ENCODE data around the gene ESRRB. TPM values are rescaled to one million over a fixed set of nuclear protein-coding genes. Genes with fewer than 3 reads are reported as not detected.

Gene ESRRB
- total and polyA plus RNA-seq, 7 donors = 0.17 to 9.9 (median 2.5) TPM

- no peak overlapping the region for H3K27ac ChIP-seq
- peak overlapping the region; percentile 53 for H3K4me3 ChIP-seq
- H3K27me3 ChIP-seq (ENCODE audit: insufficient read depth in 3 of 3, low read length in 2 of 3) = peaks cover 0 to 28% (median 17%) of the 10 kb centered on the region in 3 donors
- H3K4me1 ChIP-seq = no peaks in the 10 kb centered on the region
- no peaks in the 10 kb centered on the region for H3K9me3 ChIP-seq
- DNase-seq (no peak), ATAC-seq (peak in 2 of 4 donors; percentile 35 to 57)
- WGBS, 3 donors = 7 to 11% (median 7%) methylated on average over 70 to 80 of the region's 80 CpGs
- TF ChIP-seq, protein P1, sequence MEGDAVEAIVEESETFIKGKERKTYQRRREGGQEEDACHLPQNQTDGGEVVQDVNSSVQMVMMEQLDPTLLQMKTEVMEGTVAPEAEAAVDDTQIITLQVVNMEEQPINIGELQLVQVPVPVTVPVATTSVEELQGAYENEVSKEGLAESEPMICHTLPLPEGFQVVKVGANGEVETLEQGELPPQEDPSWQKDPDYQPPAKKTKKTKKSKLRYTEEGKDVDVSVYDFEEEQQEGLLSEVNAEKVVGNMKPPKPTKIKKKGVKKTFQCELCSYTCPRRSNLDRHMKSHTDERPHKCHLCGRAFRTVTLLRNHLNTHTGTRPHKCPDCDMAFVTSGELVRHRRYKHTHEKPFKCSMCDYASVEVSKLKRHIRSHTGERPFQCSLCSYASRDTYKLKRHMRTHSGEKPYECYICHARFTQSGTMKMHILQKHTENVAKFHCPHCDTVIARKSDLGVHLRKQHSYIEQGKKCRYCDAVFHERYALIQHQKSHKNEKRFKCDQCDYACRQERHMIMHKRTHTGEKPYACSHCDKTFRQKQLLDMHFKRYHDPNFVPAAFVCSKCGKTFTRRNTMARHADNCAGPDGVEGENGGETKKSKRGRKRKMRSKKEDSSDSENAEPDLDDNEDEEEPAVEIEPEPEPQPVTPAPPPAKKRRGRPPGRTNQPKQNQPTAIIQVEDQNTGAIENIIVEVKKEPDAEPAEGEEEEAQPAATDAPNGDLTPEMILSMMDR (IDR thresholded peaks at IDR 0.05) = no peak
- H3K36me3 ChIP-seq (ENCODE audit: insufficient read depth in 1 of 2, low read depth in 1 of 2) = no peaks in the 10 kb centered on the region
- intact Hi-C loops (cut with DNase I) = no loop called here
These were observed 1.2 kb downstream of the ESRRB start for GRCh38 chr14:76376878-76377734.

DNA sequence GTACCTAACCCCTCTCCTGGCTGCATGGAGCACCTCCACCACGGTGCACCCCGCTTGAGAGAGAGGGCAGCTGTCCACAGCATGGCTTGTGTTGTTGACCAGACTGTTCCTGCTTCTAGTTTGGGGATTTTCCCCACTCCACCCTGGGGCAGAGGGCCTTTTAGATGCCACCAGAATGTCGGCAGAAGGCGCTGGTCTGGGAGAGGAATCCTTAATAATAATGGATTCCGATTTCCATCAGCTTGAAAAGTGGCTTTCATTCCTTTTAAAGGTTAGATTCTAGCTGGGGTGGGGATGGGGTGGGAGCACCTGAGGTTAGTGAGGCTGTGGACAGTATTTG is 1.8 kb downstream of the ESRRB start:
- TF ChIP-seq, protein P1 (IDR thresholded peaks at IDR 0.05) = no peak
- no peaks in the 10 kb centered on the region for H3K4me1 ChIP-seq
- WGBS, 3 donors = 26 to 42% (median 35%) methylated on average over 4 to 5 of the region's 5 CpGs
- peak overlapping the region; percentile 53 for H3K4me3 ChIP-seq
- no peaks in the 10 kb centered on the region for H3K36me3 ChIP-seq (ENCODE audit: insufficient read depth in 1 of 2, low read depth in 1 of 2)
- peaks cover 0 to 31% (median 17%) of the 10 kb centered on the region in 3 donors for H3K27me3 ChIP-seq (ENCODE audit: insufficient read depth in 3 of 3, low read length in 2 of 3)
- DNase-seq = no peak
- ATAC-seq = no peak
- intact Hi-C loops (cut with DNase I) = no loop called here
- H3K27ac ChIP-seq = no peak overlapping the region
- H3K9me3 ChIP-seq = no peaks in the 10 kb centered on the region

DNA sequence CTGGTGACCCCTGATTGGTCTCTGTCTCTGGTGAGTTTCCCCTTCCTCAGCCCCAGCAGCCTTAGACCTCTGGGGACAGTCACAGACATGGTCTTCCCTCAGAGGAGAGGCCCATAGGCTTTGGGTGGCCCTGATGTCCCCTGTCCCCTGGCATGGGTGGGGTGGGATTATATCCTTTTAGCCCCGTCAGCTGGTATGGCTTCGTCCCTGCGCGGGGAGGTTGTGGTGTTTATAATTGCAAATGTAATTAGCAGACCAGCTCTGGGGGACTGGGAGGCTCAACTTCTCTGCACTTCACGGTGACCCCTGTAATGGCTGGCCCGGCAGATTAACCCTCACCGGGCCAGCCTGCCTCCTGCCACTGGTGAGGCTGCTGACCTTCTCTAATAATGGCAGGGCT is 5.1 kb downstream of the ESRRB start:
- TF ChIP-seq, protein P1 (IDR thresholded peaks at IDR 0.05) = no peak
- no peaks in the 10 kb centered on the region for H3K9me3 ChIP-seq
- DNase-seq (no peak), ATAC-seq (no peak)
- intact Hi-C loops (cut with DNase I) = loop anchor here in 1 of 2 donors (10.0 kb wide), 1 partner anchor 676 kb away; no protein-coding TSS in a partner anchor
- no peaks in the 10 kb centered on the region for H3K36me3 ChIP-seq (ENCODE audit: insufficient read depth in 1 of 2, low read depth in 1 of 2)
- H3K4me3 ChIP-seq = no peak overlapping the region
- no peak overlapping the region for H3K27ac ChIP-seq
- 28 to 36% (median 35%) methylated on average over 7 of the region's 7 CpGs for WGBS, 3 donors
- no peaks in the 10 kb centered on the region for H3K4me1 ChIP-seq
- H3K27me3 ChIP-seq (ENCODE audit: insufficient read depth in 3 of 3, low read length in 2 of 3) = peaks cover 0 to 30% (median 11%) of the 10 kb centered on the region in 3 donors

- no peak for DNase-seq
- TF ChIP-seq, protein P1 (IDR thresholded peaks at IDR 0.05) = no peak
- Histone ChIP-seq H3K27me3 (ENCODE audit: insufficient read depth in 3 of 3, low read length in 2 of 3) (peaks cover 0 to 20% (median 7%) of the 10 kb centered on the region in 3 donors), H3K36me3 (ENCODE audit: insufficient read depth in 1 of 2, low read depth in 1 of 2) (no peaks in the 10 kb centered on the region), H3K27ac (no peak overlapping the region), H3K4me1 (no peaks in the 10 kb centered on the region), H3K9me3 (no peaks in the 10 kb centered on the region), H3K4me3 (no peak overlapping the region)
- ATAC-seq = no peak
- intact Hi-C loops (cut with DNase I) = loop anchor here in 1 of 2 donors (10.0 kb wide), 1 partner anchor 677 kb away; no protein-coding TSS in a partner anchor
- 78 to 82% (median 81%) methylated on average over 7 of the region's 7 CpGs for WGBS, 3 donors
These were observed 6.0 kb downstream of the ESRRB start for GRCh38 chr14:76381817-76382494.
